Activated T-cell treated with anti-CD3 and anti-CD28 coated beads, Interleukin-2, amount 50 U/mL, for 48 hours (primary cell): Measurements from ENCODE around the gene CHRNB4.
"Not testable (repeated sequence)": the region's sequence is repeated elsewhere in the genome, so short reads cannot be mapped to it uniquely, and the experiment has no call there.

Experiments used
- DNase-seq, 2 experiments: peaks; one replicate each; pipeline ENCODE4 v3.0.0-alpha.2; 2020

CHRNB4 gene

DNA sequence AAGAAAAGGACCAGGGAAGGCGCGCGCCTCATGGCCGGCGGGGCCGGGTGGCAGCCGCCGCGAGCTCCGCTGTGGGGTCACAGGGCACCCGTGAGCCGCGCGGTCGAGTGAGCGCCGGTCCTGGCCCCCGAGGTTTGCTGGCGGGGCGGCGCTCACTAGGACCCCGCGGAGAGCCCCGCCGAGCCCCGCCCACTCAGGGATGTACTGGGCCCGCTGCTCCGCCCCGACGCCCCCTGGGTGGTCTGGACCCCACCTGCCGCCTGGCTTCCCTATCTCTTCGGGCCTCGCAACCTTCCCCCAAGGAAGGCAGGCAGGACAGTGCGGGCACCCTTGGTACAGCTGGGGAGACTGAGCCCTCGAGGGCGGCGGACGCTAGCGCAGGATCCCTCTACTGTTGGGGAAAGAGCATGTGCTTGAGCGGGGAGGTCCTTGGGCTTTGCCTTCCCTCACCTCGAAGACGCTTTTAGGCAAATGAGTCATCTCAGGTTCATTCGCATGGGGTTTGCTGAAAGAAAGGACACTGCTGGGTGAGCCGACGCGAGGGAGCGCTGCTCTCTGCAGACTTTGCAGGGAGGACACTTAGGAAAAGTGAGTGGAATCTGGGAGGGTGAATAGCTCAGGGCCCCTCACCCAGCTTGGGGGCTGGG, at the start of gene CHRNB4:
Gene CHRNB4, minus strand, starts transcription at position 109 of the 647 bp plus-strand sequence. Its CDS starts 77 bp downstream, at position 32.
- DNase-seq, result peak; percentile 31 to 45

DNA sequence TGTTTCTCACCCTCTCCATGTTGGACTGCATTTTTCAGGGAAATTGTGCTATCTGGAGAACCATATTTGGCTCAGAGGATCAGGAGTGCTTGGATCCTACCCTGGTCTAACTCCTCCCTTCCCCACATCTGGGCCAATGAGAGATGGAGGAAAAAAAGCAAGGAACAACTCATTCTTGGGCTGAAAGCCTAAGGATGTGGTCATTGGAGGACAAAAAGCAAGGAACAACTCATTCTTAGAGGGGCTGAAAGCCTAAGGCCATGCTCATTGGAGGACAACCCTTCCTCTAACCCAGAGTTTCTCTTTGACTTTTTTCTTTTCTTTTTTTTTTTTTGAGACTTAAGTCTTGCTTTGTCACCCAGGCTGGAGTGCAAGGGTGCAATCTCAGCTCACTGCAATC, 48.6 kb upstream of the CHRNB4 start:
- no peak for DNase-seq

DNA sequence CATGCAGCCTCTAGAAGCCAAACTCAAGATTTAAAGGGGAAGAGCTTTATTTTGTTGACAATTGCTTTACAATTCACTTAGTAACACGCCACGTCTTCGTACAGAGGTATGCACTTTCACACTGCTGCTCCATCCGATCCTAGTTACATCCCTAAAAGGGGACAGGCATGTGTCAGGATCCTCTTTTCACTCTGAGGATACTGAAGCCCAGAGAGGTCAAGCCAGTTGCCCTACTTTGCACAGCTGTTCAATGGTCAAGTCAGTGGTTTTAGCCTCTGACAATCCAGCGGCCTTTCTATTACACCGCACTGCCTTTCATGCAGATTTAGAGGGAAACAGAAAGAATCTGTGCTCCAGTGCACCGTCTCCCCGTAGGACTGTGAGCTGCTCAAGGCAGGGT, 44.9 kb upstream of the CHRNB4 start:
- no peak for DNase-seq

GRCh38 chr15:78685159-78685921, 44.3 kb upstream of the CHRNB4 start:
- DNase-seq, result no peak

GRCh38 chr15:78684657-78685056, 43.6 kb upstream of the CHRNB4 start:
- DNase-seq, result no peak

DNA sequence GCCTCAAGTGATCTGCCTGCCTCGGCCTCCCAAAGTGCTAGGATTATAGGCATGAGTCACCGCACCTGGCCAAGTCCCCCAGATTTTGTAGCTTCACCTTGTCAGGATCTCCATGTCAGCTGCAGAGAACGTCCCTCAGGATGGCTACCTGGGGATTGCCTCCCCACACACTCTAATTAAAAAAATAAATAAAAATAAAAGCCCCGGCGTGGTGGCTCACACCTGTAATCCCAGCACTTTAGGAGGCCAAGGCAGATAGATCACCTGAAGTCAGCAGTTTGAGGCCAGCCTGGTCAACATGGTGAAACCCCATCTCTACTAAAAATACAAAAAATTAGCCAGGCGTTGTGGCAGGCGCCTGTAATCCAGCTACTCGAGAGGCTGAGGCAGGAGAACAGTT, 42.6 kb upstream of the CHRNB4 start:
- not testable (repeated sequence) for DNase-seq

DNA sequence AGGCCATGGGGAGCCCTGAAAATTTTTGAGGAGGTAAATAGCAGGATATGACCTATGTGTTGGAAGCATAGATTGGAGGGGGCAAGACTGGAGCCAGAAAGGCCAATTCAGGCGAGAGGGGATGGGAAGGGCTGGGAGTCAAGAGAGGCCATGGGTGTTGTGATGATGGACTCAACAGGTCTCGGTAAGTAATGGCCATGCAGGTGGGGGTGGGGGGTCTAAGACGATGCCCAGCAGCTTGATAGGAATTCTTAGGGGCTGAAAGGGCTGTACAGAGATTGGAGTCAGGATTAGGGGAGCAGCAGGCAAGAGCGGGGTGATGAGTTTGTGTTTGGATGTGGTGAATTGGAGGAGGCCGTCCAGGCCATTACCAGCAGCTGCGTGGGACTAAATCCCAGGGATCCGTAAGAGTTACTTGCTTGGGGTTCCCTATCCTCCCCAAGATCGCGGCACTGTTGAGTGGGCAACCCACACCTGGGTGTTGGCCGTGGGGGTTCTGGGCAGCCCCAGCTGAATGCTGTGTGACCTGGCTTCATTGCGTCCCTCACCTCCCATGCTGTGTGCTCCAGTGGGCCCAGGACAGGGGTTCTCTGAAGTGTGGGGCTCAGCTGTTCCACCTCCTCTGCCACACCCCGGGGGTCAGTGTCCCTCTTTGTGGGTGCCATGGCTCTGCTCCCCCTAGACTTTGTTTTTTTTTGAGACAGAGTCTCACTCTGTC, 41.8 kb upstream of the CHRNB4 start:
- DNase-seq, result no peak

GRCh38 chr15:78682004-78682651, 41.1 kb upstream of the CHRNB4 start:
- no peak for DNase-seq

DNA sequence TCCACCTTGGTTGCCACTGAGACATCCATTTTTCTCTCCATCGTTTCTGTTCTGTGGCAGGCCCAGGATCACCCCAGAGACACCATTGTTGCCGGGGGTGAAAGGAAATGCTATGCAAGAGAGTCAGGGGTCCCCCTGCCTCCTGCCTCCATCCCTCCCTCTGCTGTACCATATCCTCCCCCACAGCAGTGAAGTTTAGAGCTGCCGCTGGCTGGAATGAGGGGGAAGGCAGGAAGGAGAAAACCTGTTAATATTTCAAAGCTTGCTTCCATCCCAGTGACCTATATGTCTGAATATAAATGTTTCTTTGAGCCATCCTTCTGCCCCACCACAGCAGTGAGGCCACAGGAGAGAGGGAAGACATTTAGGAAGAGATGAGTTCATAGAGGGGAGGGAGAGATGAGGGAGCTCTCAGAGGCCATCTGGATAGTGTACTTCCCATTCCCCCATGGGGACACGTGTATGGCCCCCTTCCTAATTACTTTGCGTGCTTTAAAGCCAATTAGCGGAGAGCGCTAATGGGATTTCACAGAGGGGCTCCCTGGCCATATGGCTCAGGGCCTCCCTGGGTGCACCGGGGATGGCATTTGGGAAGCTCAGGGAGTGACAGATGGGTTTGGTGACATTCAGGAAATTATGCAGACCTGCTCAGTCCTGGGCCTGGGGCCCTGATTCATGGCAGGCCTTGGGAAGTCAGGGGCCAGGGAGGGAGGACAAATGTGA, 40.4 kb upstream of the CHRNB4 start:
- DNase-seq, result no peak

- no peak for DNase-seq
Measured at GRCh38 chr15:78680431-78681075, 39.5 kb upstream of the CHRNB4 start.

DNA sequence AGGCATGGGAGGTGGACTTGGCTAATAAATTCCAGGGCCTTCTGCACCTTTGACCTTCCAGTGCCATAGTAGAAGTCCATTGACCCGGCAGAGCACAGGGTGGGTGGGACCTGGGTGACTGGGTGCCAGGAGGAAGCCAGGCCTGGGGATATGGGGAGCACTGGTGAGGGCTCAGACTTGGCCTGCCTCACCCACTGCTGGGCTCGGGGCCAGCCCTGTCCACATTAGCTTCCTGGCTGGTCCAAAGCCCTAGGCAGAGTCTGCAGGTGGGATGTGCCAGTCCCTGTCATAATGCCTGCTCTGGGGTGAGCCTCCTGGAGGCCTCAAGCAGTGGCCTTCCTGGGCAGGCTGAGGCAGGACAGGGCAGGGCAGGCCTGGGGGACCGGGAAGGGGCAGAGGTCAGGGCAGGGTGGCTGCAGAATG, 38.1 kb upstream of the CHRNB4 start:
- DNase-seq, result no peak

- DNase-seq, result no peak
Measured at GRCh38 chr15:78676424-78677110, 35.6 kb upstream of the CHRNB4 start.

DNA sequence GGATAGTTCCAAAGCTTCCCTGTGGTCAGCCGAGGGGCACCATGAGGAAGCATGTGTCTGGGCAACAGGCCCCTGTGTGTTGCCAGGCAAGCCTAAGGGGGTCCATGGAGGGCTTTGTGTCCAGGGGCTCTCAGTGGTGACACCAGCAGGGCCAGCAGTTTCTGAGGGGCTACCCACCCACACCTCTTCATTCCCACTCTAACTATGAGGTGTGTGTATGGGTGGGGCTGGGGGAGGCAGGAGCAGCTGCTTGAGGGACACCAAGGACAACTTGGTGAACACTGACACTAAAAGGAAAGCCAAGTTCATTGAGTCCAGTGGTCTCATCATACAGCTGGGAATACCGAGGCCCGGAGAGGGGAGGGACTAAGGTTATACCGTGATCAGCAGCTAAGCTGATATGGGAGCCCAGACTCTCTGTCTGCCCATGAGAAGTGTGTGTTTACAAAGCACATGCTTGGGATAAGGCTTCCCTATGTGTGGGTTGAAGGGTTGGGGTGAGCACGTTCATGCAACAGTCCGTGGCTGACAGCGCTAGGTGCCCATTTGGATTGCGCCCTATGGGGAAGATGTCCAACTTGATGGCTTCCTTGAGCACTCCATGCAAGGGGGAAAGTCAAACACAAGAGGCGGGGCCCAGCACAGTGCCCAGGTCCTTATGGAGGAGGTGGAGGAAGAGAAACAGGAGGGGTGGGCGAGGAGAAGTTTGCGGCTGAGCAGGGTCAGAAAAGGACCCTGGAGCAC, 34.8 kb upstream of the CHRNB4 start:
- DNase-seq, result no peak

DNA sequence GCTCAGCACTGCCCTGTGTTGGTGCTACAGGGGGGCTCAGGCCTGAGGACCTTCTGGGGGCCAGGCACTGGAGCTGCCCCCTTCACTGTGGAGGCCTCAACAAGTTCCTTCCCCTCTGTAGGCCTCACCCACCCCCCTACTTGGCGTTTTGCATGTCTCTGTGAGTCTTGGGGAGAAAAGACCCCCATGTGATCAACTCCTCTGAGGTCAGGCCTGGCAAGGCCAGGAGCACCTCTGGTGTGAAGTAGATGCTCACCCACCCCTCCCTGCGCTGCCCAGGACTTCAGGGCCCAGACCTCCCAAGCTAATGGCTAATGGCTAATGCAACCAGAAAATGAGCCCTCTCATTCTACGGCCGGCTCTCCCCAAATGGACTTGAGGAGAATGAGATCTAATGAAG, 34.2 kb upstream of the CHRNB4 start:
- no peak for DNase-seq

DNA sequence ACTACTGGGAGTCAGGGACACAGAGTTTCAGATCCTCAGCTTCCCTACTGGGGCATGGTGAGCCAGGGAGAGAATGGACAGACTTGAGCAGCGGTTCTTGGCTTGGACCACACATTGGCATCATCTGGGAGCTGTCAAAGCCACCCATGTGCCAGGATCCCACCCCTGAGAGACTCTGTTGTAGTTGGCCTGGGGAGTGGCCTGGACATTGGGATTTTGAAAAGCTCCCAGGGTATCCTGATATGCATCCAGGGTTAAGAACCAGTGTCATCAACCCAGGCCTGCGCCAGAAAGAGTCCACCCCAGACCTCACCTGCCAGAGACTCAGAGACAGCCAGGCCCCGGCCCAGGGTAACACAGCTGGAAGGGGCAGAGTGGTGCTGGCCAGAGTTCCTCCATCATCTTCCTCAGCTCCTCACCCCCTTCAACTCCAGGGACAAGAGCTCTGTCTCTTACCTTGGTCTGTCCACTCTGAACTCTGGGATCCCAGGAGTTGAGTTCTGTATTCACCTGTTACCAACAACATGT, 33.0 kb upstream of the CHRNB4 start:
- DNase-seq, result no peak

- no peak for DNase-seq
Measured at GRCh38 chr15:78673476-78673875, 32.5 kb upstream of the CHRNB4 start.

DNA sequence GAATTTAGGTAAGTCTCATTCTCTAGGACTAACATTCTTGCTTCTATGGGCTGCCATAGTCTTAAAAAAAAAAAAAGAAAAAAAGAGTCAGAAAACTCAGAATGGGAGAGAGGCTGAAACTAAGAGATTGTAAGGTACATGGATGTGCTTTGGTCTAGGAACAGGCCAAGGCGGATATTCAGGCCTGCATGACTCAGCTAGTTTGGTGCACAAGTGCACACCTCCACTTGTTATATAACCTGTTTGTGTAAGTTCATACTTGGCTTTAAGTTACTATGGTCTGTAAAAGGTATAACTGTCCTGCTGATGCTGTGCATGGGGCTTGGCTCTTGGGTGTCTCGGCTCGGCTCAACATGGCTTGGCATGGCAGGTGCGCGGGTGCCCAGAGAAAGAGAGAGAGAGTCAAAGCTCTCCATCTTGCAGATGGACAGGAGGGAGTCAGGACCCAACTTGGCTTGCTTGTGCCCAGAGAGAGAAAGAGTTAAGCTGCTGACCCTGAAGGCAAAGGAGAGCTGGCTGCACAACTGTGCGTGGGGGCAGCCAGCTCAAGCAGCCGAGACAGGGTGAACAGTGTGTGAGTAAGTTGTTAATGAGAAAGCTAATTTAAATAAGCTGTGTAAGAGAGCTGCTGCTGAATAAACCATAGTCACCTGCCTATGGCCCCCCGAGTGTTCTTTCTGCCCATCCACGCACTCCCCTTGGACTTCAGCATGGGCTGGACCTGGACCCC, 31.4 kb upstream of the CHRNB4 start:
- no peak for DNase-seq

DNA sequence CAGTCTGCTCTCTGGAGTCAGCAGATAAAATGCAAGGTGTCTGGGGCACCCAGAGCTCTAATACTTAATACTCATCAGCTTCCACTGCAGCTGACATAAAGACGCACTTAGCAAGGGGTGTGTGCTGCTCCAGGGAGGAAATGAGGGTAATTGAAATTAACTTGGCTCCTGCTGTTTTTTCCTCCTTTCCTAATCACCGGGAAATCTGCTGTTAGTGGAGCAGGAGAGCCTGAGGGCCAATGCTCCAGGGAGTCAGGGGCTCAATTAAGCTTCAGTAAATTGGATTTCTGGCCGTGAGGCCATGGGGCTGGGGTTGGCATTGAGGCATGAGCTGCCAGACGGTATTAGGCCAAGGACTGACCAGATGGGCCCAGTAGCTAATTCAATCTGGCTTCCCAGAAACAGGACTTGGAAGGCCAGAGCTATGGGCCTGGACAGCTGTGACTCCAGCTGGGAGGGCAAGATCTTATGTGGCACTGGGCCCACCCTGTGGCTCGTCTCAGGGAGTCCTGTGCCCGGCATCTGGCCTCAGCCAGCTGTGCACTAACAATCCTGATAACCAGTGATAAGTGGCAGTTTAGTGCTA, 30.7 kb upstream of the CHRNB4 start:
- no peak for DNase-seq

- no peak for DNase-seq
Measured at GRCh38 chr15:78668987-78669386, 28.0 kb upstream of the CHRNB4 start.
